NCI-H187 (cell line): ENCODE results near the gene TCAP.

Experiments
- DNase-seq, 2 experiments: peaks; one replicate each; lab custom pipeline; 2025; lab: John Stamatoyannopoulos, UW

Gene TCAP

GRCh38 chr17:39629494-39629880, 35.7 kb upstream of the TCAP start:
- DNase-seq, result no peak

- no peak for DNase-seq
Observed at GRCh38 chr17:39629898-39630297, 35.3 kb upstream of the TCAP start.

- no peak for DNase-seq
Observed at GRCh38 chr17:39631403-39631802, 33.7 kb upstream of the TCAP start.

- DNase-seq, result peak in 1 of 2 experiments; percentile 12
Observed at GRCh38 chr17:39632153-39632941, 32.8 kb upstream of the TCAP start.

GRCh38 chr17:39633570-39634183, 31.5 kb upstream of the TCAP start:
- DNase-seq, result no peak

- peak in 1 of 2 experiments; percentile 26 for DNase-seq
Observed at GRCh38 chr17:39634384-39634871, 30.7 kb upstream of the TCAP start.

- no peak for DNase-seq
Observed at GRCh38 chr17:39635614-39636176, 29.5 kb upstream of the TCAP start.

- DNase-seq, result no peak
Observed at GRCh38 chr17:39636587-39636926, 28.6 kb upstream of the TCAP start.

- DNase-seq, result peak; percentile 43 to 89
Observed at GRCh38 chr17:39636927-39637736, 28.0 kb upstream of the TCAP start, which contains the start of gene STARD3. Gene STARD3, plus strand, starts transcription at chr17:39637144. Its CDS starts 16,388 bp downstream, at chr17:39653532.

GRCh38 chr17:39638317-39638716, 26.8 kb upstream of the TCAP start:
- no peak for DNase-seq

- no peak for DNase-seq
Observed at GRCh38 chr17:39639043-39639442, 26.1 kb upstream of the TCAP start.

- DNase-seq, result no peak
Observed at GRCh38 chr17:39639566-39640458, 25.3 kb upstream of the TCAP start.

- no peak for DNase-seq
Observed at GRCh38 chr17:39640591-39641031, 24.5 kb upstream of the TCAP start.

- no peak for DNase-seq
Observed at GRCh38 chr17:39641097-39641496, 24.1 kb upstream of the TCAP start.

- DNase-seq, result no peak
Observed at GRCh38 chr17:39641883-39642282, 23.3 kb upstream of the TCAP start.

- no peak for DNase-seq
Observed at GRCh38 chr17:39642291-39643074, 22.7 kb upstream of the TCAP start.

- no peak for DNase-seq
Observed at GRCh38 chr17:39643271-39643670, 21.9 kb upstream of the TCAP start.

GRCh38 chr17:39647256-39647655, 17.9 kb upstream of the TCAP start:
- no peak for DNase-seq

GRCh38 chr17:39648616-39649366, 16.4 kb upstream of the TCAP start:
- DNase-seq, result no peak
